GM18520 (cell line): ENCODE measurements around the gene PLIN3.
"Not testable (repeated sequence)": the region's sequence is repeated elsewhere in the genome, so short reads cannot be mapped to it uniquely, and the experiment has no call there.

ENCODE experiments used
- ATAC-seq: cut with Tn5 transposase; IDR thresholded peaks from one replicate; pipeline ENCODE4 v1.9.1; 2021; ENCODE audit not compliant: unreplicated experiment

Gene PLIN3

DNA sequence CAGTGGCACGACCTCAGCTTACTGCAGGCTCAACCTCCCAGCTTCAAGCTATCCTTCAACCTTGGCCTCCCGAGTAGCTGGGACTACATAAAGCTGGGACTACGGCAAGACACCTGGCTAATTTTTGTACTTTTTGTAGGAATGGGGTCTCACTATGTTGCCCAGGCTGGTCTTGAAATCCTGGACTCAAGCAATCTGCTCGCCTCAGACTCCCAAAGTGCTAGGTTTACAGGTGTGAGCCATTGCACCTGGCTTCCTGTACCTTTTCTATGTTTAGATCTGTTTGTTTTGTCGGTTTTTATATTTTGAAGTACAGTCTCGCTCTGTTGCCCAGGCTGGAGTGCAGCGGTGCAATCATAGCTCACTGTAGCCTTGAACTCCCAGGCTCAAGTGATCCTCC is 18.4 kb downstream of the PLIN3 start:
- no peak for ATAC-seq

GRCh38 chr19:4847190-4847973 is 20.1 kb downstream of the PLIN3 start:
- no peak for ATAC-seq

GRCh38 chr19:4845975-4846374 is 21.5 kb downstream of the PLIN3 start:
- not testable (repeated sequence) for ATAC-seq

GRCh38 chr19:4844348-4845179 is 22.9 kb downstream of the PLIN3 start:
- ATAC-seq = no peak

DNA sequence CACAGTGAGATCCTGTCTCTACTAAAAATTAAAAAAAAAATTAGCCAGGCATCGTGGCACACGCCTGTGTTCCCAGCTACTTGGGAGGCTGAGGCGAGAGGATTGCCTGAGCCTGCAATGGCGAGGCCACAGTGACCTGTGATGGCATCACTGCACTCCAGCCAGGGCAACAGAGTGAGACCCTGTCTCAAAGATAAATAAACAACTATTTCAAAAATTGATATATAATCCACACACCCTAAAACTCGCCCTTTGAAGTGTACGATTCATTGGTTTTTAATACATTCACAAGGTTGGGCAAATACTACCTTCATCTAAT is 23.9 kb downstream of the PLIN3 start:
- ATAC-seq = no peak

DNA sequence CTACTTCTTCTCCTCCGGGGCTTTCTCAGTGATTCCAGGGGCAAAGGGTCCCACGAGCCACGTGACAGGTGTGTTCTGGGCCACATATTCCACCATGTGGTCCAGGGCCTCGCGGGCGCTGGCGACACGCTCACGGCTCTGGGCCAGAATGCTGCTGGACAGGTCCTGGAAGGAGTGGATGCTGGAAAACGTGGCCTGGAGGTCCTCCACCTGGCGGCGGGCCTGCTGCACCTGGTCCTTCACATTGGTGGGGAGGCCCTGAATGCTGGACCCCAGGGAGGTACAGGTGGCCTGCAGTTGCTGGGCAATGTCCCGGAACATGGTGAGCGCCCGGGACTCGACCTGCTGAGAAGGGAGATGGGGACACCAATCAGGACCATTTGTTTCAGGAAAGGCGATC is 28.3 kb downstream of the PLIN3 start:
- no peak for ATAC-seq

- ATAC-seq = no peak
Measured at GRCh38 chr19:4832776-4833175, 34.7 kb downstream of the PLIN3 start.

GRCh38 chr19:4831979-4832340 is 35.5 kb downstream of the PLIN3 start:
- not testable (repeated sequence) for ATAC-seq

- ATAC-seq = peak; percentile 60
Measured at GRCh38 chr19:4831304-4831978, 36.0 kb downstream of the PLIN3 start, which contains the start of gene TICAM1. Gene TICAM1 (minus strand): TSS chr19:4831712. CDS start chr19:4818377, 13,335 bp downstream.

DNA sequence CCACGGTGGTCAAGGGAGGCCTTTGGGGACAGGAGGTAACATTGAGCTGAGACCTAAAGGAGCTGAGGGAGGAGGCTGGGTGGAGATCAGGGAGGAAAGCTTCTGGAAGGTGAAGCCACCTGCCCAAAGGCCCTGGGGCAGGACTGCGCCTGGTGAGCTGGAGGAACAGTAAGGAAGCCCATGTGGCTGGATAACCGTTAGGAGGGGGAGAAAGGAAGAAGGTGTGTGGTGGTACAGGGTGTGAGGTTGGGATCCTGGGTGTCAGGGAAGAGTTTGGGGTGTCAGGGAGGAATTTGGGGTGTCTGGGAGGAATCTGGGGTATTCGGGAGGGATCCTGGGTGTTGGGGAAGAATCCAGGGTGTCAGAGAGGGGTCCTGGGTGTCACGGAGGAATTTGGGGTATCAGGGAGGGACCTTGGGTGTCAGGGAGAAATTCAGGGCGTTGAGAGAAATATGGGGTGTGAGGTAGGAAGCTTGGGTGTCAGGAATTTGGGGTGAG is 36.6 kb downstream of the PLIN3 start:
- ATAC-seq = no peak

- no peak for ATAC-seq
Measured at GRCh38 chr19:4830332-4830731, 37.1 kb downstream of the PLIN3 start.

DNA sequence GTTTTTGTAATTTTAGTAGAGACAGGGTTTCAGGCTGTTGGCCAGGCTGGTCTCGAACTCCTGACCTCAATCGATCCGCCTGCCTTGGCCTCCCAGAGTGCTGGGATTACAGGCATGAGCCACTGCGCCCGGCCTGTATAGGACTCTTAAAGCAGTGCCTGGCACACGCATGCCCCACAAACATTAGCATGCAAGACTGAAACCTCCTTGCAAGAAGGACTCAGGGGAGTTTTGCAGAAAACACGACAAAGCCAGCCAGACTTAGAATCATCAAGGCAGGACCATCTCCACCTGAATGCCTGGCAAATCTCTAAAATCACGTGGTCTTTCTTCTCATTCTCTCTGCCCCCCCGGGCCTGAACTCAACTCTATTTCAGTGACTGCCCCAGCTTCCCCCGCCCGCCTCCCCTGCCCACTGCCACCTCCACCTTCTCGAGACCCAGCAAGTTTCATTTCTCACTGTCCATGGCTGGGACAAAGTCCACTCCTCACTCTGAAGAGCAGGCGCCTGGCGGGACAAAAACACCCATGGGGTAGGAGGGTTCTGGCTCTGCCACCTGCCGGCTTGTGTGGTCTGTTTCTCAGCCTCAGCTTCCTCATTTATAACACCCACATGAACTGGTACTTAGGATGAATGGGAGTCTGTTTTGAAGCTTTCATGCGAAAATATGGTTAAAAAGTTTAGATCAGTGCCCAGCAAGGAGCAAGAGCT is 38.3 kb downstream of the PLIN3 start:
- no peak for ATAC-seq

DNA sequence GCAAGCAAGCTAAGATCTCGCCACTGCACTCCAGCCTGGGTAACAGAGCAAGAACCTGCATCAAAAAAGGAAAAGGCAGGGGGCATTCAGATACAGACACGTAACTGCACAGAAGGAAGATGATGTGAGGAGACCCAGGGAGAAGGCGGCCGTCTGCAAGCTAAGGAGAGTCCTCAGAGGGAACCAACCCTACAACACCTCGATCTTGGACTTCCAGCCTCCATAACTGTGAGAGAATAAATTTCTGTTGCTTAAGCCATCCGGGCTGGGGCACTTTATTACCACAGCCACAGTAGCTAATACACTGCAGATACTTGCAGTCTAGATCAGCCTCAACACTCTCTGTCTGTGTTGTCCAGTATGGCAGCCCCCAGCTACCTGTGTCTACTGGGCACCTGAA is 43.9 kb downstream of the PLIN3 start:
- no peak for ATAC-seq

DNA sequence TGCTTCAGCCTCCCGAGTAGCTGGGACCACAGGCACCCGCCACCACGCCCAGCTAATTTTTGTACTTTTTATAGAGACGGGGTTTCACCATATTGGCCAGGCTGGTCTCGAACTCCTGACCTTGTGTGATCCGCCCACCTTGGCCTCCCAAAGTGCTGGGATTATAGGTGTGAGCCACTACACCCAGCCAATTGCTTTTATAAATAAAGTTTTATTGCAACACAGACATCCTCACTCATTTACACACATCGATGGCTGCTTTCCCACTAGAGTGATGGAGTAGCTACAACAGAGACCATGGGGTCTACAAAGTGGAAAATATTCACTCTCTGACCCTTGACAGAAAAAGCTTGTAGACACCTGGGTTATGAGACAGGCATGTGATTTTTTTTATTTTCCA is 45.1 kb downstream of the PLIN3 start:
- ATAC-seq = not testable (repeated sequence)

- no peak for ATAC-seq
Measured at GRCh38 chr19:4821265-4821664, 46.2 kb downstream of the PLIN3 start.

GRCh38 chr19:4817467-4818277 is 49.8 kb downstream of the PLIN3 start:
- no peak for ATAC-seq

DNA sequence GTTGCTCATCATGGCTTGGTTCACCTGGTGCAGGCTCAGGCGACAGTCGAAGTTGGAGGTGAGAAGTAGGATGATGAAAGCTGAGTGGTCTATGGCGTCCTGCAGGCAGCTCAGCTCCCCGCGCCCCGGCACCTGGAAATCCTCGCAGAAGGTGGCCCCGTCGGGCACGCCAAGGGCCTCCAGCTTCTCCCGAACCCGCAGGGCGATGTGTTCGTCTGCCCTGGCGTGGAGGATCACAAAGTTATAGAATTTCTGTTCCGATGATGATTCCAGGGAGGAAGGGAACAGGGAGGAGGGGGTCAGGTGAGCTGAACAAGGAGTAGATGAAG is 50.6 kb downstream of the PLIN3 start:
- ATAC-seq = no peak

DNA sequence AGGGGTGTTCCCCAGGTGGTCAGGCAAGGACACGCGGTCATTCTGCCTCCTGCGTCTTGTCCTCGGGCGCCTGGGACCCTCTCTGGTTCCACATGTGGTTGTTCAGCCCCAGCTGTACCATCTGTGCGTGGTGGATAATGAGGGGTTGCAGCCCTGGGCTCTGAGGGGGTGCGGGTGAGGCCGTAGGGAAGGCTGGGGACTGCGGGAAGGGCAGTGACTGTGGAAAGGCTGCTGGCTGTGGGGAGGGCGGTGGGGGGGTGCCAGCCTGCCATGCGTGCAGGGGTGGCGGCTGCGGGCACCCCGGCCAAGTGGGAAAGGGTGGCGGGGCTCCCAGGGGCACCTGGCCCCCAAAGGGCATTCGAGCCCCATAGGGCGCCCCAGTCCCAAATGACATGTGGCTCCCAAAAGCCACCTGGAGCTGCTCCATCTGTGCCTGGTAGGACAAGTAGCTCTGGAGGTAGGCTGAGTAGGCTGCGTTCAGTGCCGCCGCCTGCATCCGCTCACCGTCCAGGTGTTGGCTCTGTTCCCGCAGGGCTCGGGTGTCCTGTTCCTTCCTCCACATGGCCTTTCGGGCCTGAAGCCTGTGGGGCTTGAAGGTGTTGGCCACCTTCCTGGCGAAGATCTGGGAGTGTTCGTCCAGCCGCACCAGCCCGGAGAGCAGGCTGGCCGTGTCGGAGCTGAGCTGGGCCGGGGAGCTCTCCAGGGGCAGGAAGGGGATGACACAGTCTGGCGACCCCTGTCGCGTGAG is 51.1 kb downstream of the PLIN3 start:
- ATAC-seq = no peak

- no peak for ATAC-seq
Measured at GRCh38 chr19:4815426-4816201, 51.9 kb downstream of the PLIN3 start.
